Panc1 (cell line): Measurements from ENCODE around the gene MYLK. TPM values are rescaled to one million over a fixed set of nuclear protein-coding genes. Genes with fewer than 3 reads are reported as not detected.
"Not testable (repeated sequence)": the region's sequence is repeated elsewhere in the genome, so short reads cannot be mapped to it uniquely, and the experiment has no call there.

Experiments used
- ATAC-seq: fragments of 200-7000 bp; cut with Tn5 transposase; 2 replicates; pipeline ENCODE4 v1.9.1; 2020; ENCODE audit warnings: mild to moderate bottlenecking, moderate library complexity
- BruUV-seq: library from RNA; stranded (reverse); fragments of 400-500 nt; replicated peaks from 2 replicates; lab custom pipeline; 2021; lab: Mats Ljungman, UMichigan
- CTCF ChIA-PET: fragments of 300-600 bp; sonication (Branson Sonifier 250); formaldehyde crosslinking; loops from one replicate; lab custom pipeline; 2022; ENCODE audit warnings: antibody characterized with exemption; lab: Charles Lee
- POLR2A ChIA-PET: fragments of 300-600 bp; sonication (Branson Sonifier 250); formaldehyde crosslinking; loops from one replicate; lab custom pipeline; 2022; ENCODE audit warnings: antibody characterized with exemption; lab: Charles Lee
- DNase-seq: peaks from one replicate; pipeline ENCODE4 v3.0.0-alpha.2; 2010; ENCODE audit warnings: low read depth, low spot score
- H3K27ac ChIP-seq: 2 replicates; pipeline ENCODE4 v1.5.1; 2011; ENCODE audit warnings: mild to moderate bottlenecking, low read length, inconsistent platforms
- H3K27me3 ChIP-seq: fragments of 200-500 bp; sonication (Bioruptor generic); 2 replicates; pipeline ENCODE4 v1.6.0; 2014; ENCODE audit warnings: low read length, inconsistent platforms; ENCODE audit not compliant: control insufficient read depth, insufficient read depth
- H3K36me3 ChIP-seq: fragments of 200-500 bp; sonication (Bioruptor generic); 2 replicates; pipeline ENCODE4 v1.5.1; 2014; ENCODE audit warnings: inconsistent platforms, mild to moderate bottlenecking, low read length, moderate library complexity; ENCODE audit not compliant: control insufficient read depth, insufficient read depth
- H3K4me1 ChIP-seq: 2 replicates; pipeline ENCODE4 v1.5.1; 2011; ENCODE audit warnings: inconsistent platforms, mild to moderate bottlenecking, low read length, moderate library complexity; ENCODE audit not compliant: control insufficient read depth, insufficient read depth
- H3K4me3 ChIP-seq, 2 experiments: 2 replicates each; pipeline ENCODE4 v1.5.1; 2011 to 2012; ENCODE audit warnings: low read depth in 2 of 2, low read length in 2 of 2, mild to moderate bottlenecking in 2 of 2, inconsistent platforms in 1 of 2, moderate library complexity in 1 of 2
- H3K9me3 ChIP-seq: fragments of 200-500 bp; sonication (Bioruptor generic); 2 replicates; pipeline ENCODE4 v1.5.1; 2014; ENCODE audit warnings: low read depth, mild to moderate bottlenecking, inconsistent platforms, low read length, moderate library complexity; ENCODE audit not compliant: control insufficient read depth, insufficient read depth
- CTCF ChIP-seq: fragments of 450-650 bp; IDR thresholded peaks from 2 replicates; pipeline ENCODE4 v1.5.1; 2017; ENCODE audit warnings: mild to moderate bottlenecking
- POLR2AphosphoS5 ChIP-seq: IDR thresholded peaks from 2 replicates; pipeline ENCODE4 v1.6.1; 2012; ENCODE audit warnings: mild to moderate bottlenecking, low read depth, low read length, moderate library complexity
- REST ChIP-seq, 2 experiments: IDR thresholded peaks; 2 replicates each; pipeline ENCODE4 v1.6.1; 2011 to 2012; ENCODE audit warnings: low read depth in 2 of 2, control low read depth in 1 of 2, low read length in 1 of 2, mild to moderate bottlenecking in 1 of 2, moderate library complexity in 1 of 2; ENCODE audit not compliant: insufficient read depth in 1 of 2
- SIN3A ChIP-seq: IDR thresholded peaks from 2 replicates; pipeline ENCODE4 v1.6.1; 2012; ENCODE audit warnings: low read depth, mild to moderate bottlenecking, low read length, moderate library complexity, borderline replicate concordance; ENCODE audit not compliant: insufficient read depth
- TCF7L2 ChIP-seq: IDR thresholded peaks from 2 replicates; pipeline ENCODE4 v1.6.1; 2011; ENCODE audit warnings: mild to moderate bottlenecking, low read depth, low read length, inconsistent platforms
- in situ Hi-C: cut with HindIII; loops from 2 replicates; pipeline ENCODE4 v1.10.0; 2016; ENCODE audit warnings: low sequenced_read_pairs, low pct_unique_long_range_greater_than_20kb
- intact Hi-C: fragments of 100-400 bp; cut with micrococcal nuclease; formaldehyde crosslinking; loops from one replicate; pipeline ENCODE4 v1.10.0; 2022; ENCODE audit not compliant: unreplicated experiment
- total RNA-seq: library from RNA; stranded (reverse); gene quantifications from one replicate; pipeline ENCODE4 v1.2.1, GENCODE V29; 2021; ENCODE audit not compliant: unreplicated experiment

The MYLK gene
- total RNA-seq, 1 experiment from 2014 or later: 29.7 TPM

- no peak for DNase-seq
- H3K27me3 ChIP-seq: no peaks in the 10 kb centered on the region
- intact Hi-C loops (no loop called here), in situ Hi-C loops (no loop called here)
- TF ChIP-seq TCF7L2: no peak
- TF ChIP-seq SIN3A: no peak
- TF ChIP-seq REST (IDR thresholded peaks at IDR 0.05; ENCODE audit: insufficient read depth in 1 of 2, low read depth in 2 of 2, low read length in 1 of 2): no peak
- no peak for TF ChIP-seq CTCF
- no peak for TF ChIP-seq POLR2AphosphoS5
- H3K4me1 ChIP-seq: no peaks in the 10 kb centered on the region
- ChIA-PET POLR2A (no interaction called here), CTCF (no interaction called here)
- no peak overlapping the region for H3K4me3 ChIP-seq
- H3K36me3 ChIP-seq: no peaks in the 10 kb centered on the region
- BruUV-seq: no TSS peak
- no peaks in the 10 kb centered on the region for H3K9me3 ChIP-seq
- ATAC-seq: no peak
- no peak overlapping the region for H3K27ac ChIP-seq
Observed at GRCh38 chr3:123708531-123708930, 175.6 kb downstream of the MYLK start.

- H3K27me3 ChIP-seq, H3K36me3 ChIP-seq, H3K4me3 ChIP-seq, H3K9me3 ChIP-seq, H3K27ac ChIP-seq, POLR2A ChIA-PET, intact Hi-C loops, ATAC-seq, DNase-seq, H3K4me1 ChIP-seq, BruUV-seq, in situ Hi-C loops: not testable (repeated sequence)
- CTCF ChIA-PET: interaction anchor here (1.8 kb wide), 1 partner anchor 55 kb away, joined by 4 read pairs; no protein-coding TSS in a partner anchor
Observed at GRCh38 chr3:123707641-123708040, 176.5 kb downstream of the MYLK start.

GRCh38 chr3:123706871-123707270 is 177.3 kb downstream of the MYLK start:
- POLR2A ChIA-PET: no interaction called here
- CTCF ChIA-PET: interaction anchor here (1.1 to 1.8 kb wide), 2 partner anchors 18 to 54 kb away, joined by 3 to 4 read pairs; no protein-coding TSS in a partner anchor
- intact Hi-C loops (no loop called here), in situ Hi-C loops (no loop called here)
- ATAC-seq (no peak), DNase-seq (no peak)
- no peaks in the 10 kb centered on the region for H3K9me3 ChIP-seq
- H3K27ac ChIP-seq: no peak overlapping the region
- no TSS peak for BruUV-seq
- no peaks in the 10 kb centered on the region for H3K27me3 ChIP-seq
- H3K4me1 ChIP-seq: no peaks in the 10 kb centered on the region
- no peak for TF ChIP-seq TCF7L2
- TF ChIP-seq CTCF: no peak
- TF ChIP-seq REST (IDR thresholded peaks at IDR 0.05; ENCODE audit: insufficient read depth in 1 of 2, low read depth in 2 of 2, low read length in 1 of 2): no peak
- TF ChIP-seq POLR2AphosphoS5: no peak
- TF ChIP-seq SIN3A: no peak
- H3K36me3 ChIP-seq: no peaks in the 10 kb centered on the region
- H3K4me3 ChIP-seq: no peak overlapping the region
